Cerebellar nuclear complex (tissue), 1 donor: ENCODE results near the gene GCN1.

ENCODE experiments used
- DNase-seq, 2 experiments: peaks; one replicate each; lab custom pipeline; 2025; lab: John Stamatoyannopoulos, UW

Gene GCN1

DNA sequence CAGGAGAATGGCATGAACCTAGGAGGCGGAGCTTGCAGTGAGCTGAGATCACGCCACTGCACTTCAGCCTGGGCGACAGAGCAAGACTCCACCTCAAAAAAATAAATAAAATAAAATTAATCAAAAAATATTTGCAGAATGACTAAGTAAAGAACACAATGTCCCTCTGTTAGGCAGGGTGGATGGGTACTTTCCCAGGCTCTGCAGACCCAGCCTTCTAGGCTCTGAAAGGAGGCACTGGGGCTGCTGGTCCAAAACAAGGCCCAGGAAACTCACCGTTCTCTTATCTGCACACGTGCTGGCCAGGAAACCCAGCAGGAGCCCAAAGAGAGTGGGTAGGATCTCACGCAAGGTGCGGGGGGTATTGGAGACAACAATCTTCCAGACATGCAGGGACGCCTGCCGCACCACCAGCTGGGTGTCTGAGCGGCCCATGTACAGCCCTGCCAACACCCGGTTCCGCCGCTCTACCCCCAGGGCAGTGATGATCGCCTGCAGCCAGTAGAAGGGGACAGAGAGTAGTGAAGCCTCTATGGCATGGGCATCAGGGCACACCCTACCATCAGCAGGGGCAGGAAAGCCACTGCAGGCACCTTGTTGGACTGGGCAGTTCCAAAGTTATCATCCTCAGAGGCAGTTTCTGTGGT is 52.2 kb downstream of the GCN1 start:
- no peak for DNase-seq

- DNase-seq, result peak; percentile 4 to 30
These were observed 53.2 kb downstream of the GCN1 start for GRCh38 chr12:120141336-120141735.

DNA sequence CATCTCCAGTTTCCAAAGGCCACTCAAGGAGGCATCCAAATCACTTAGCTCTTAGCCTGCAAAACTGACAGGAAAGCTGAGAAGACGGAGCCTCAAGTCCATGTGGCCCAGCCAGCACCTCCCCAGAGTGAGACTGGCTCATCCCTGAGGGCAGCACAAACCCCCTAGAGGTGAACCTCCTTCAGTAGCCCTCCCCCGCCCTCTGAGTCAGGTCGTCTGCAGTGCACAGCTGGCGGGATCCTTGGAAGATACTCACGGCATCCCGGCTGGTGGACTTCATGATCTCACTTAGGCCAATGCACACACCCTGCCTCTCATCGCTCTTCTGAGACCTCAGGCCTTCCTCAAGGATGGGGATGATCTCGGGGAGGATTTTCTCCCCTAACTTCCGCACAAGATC is 53.9 kb downstream of the GCN1 start:
- no peak for DNase-seq

DNA sequence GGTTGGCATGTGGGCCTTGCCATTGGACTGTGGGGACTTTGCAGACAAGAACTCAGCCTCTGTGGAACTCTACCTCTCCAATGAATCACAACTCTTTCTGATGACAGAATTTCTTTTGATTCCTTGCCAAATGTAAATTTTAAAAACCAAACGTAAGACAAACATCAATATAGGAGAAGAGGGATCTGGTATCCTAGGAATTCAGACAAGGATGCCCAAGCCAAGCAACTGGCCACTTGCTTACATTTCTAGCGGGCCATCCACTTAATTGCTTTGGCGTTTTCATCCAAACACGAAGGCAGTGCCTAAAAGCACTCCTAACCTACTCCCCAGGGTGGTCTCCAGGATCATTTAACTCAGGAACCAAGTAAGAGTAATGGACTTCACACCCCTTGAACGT is 54.6 kb downstream of the GCN1 start:
- DNase-seq, result no peak

- no peak for DNase-seq
These were observed 56.1 kb downstream of the GCN1 start for GRCh38 chr12:120138366-120138765.

DNA sequence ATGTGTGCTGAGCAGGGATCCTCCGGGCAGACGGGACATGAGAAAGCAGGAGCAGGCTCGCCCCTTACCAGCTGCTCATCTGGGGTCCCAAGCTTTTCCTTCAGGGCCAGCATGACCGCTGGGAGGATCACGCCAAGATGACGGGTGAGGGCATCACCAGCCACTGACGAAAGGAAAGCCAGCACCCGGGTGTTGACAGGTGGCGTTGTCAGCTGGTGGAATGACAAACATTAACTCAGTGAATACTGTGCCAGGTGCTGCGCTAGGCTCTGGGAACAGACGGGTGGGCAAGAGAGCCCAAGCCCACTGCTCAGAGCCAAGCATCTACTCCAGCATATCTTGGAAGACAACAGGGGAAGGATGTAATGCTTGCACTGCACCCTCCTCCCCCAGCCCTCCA is 56.7 kb downstream of the GCN1 start:
- DNase-seq, result no peak

- DNase-seq, result no peak
These were observed 58.3 kb downstream of the GCN1 start for GRCh38 chr12:120136093-120136770.

DNA sequence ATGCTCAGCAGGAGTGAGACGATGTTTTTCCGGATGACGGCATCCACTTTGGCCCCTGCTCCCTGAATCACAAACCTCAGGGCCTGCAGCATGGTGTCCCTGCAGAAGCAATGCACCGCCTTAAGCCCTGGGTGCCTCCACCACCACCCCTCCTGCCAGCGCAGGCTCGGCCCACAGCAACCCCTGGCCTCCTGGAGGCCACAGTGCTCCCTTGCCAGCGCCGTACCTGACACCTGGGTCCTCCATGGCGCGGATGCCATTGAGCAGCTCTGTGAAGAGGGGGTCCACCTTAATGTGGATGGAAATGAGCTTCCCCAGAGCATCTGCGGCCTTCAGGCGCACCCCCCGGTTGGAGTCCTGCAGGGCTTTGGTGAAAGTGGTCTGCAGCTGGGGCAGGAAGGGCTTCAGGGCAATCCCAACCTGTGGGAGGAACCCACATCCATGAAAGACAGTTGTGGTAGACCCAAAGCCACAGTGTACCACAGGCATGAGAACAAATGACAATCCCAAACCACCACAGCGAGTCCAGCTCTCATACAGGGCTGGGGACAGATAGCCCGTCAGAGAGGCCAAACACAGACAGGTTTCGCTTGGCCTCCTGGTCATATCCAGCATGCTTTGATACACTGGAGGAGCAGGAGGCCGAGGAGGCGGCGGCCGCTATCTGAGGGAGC is 60.1 kb downstream of the GCN1 start:
- DNase-seq, result no peak

DNA sequence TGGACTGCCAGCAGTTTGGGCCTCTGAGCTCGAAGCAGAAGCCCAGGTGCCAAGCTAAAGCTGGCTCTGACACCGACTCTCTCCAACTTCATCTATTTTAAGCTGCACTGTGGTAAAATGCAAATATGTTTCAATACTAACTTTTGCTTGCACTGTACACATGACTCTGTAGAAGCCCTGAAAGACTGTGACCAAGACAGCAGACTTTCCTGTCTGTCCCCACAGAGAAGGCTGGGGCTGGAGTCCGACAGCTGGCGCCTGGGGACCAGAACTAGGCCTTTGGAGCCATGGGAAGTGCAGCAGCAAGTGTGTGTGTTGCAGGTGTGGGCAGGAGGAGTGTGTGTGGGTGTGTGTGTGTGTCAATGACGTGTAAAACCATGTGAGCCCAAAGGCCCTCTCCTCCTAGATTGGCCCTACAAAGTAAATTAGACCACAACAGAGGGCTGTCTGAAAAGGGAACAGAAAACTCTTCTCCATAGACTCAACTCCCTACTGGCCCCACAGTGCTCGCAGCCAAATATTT is 61.6 kb downstream of the GCN1 start:
- DNase-seq, result no peak

DNA sequence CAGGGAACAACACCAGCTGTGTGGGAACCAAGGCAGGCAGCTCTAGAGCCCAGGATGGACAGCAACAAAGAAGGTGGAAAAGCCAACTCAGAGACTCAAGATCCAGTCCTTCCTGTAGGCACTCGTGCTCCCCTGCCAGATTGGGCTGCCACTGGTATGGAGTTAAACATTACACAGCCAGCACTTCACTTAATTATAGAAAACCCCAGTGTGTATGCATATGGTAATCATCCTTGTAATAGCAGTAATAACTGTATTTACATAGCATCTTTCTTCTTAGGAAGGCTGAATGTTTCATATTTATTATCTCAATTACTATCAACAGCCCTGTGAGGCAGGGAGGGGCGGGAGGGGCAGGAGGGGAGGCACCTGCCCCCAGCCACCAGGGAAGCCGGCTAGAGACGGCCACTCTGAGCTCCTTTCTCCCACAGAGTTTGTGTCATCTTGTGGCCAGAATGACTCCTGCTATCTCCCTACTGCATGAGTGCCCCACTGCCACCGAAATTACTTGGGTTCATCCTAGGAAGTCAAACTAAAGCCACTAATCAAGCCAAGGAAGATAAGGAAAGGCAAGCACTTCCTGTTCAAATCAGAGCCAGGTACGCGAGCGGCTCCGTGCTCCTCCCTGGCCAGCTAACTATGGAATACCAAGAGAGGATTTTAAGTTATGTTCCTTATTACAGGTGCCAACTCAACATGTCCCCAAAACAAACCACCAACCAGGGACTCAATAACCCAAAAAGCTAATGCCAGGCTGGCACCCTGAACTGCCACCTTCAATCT is 62.3 kb downstream of the GCN1 start:
- no peak for DNase-seq

- no peak for DNase-seq
These were observed 63.4 kb downstream of the GCN1 start for GRCh38 chr12:120131116-120131515.

- DNase-seq, result no peak
These were observed 64.5 kb downstream of the GCN1 start for GRCh38 chr12:120130011-120130410.

- no peak for DNase-seq
These were observed 67.9 kb downstream of the GCN1 start for GRCh38 chr12:120126635-120127005.

DNA sequence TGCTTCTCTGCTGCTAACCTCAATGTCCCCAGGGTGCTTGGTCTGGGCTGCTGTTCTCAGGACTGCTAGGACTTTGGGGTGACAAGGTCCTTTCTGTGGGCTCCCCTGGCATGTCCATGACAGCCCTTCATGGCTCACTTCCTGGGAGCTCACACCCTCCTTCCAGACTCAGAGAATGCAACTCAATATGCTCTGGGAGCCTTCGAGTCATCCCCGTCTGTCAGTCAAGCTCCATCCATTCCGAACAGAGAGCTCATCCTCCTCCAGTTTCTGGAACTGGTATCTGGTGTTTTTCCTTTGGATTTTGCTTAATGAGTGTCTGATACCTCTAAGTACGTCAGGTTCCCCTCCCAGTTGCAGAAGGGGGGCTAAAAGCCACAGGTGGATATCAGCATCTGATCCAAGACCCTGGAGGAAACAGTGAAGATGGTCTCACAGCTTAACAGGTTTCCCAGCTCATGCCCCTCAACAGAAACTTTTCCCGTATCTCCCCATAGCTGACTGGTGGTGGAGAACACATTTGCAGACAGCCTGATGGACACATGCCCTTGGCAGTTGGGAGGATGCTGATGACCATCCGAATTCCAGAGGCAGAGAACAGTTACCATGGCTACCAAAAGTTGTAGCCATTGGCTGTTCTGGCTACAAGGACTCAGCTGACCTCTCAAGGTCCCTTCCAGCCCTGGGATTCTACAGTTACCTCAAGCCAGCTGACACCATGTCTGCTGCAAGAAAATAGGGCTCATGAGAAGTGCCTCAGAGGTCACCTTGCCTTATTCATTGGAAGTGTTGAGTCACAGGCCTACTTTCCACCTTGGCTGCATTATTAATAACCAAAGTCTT is 68.5 kb downstream of the GCN1 start:
- DNase-seq, result no peak

- no peak for DNase-seq
These were observed 69.5 kb downstream of the GCN1 start for GRCh38 chr12:120125029-120125428.

DNA sequence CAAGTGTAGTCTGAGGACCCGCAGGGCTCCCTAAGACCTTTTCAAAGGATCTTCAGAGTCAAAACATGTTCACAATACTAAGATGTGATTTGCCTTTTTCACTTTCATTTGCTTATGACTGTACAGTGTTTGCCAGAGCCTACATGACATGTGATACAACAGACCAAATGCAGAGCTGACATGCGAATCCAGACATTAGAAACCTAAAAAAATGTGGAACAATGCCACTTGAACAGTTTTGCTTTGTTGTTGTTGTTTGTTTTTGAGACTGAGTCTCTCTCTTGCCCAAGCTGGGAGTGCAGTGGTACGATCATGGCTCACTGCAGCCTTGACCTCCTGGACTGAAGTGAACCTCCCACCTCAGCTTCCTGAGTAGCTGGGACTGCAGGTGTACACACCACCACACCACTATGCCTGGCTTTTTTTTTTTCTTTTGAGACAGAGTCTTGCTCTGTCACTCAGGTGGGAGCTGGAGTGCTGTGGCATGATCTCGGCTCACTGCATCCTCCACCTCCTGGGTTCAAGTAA is 72.7 kb downstream of the GCN1 start:
- DNase-seq, result no peak

- DNase-seq, result no peak
These were observed 73.2 kb downstream of the GCN1 start for GRCh38 chr12:120121343-120121742.

DNA sequence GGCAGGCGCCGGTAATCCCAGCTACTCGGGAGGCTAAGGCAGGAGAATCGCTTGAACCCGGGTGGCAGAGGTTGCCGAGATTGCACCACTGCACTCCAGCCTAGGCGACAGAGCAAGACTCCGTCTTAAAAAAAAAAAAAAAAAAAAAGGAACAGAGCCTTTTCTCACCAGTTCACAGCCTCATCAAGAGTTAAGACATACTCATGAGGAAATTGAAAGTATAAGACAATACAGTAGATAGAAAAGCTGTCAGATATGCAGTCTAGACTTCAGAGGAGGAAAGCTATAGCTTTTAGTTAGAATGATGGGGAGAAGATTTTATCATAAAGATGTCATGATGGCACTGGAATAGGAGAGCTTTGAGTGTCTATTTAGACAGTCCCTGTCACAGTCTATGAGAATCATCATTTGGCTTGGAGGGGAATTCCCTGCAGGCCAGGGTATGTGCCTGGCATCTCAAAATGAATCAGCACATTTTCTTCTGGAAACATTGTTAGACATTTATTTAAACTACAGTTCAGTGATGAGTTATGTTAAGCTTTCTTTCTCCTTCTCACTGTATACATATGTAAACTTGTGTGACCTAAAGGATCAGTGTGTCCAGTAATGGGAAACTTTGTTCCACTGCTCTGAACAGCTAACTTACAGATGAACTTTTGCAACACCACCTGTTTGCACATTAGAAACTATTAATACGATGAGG is 75.1 kb downstream of the GCN1 start:
- no peak for DNase-seq

GRCh38 chr12:120118321-120119061 is 76.0 kb downstream of the GCN1 start:
- no peak for DNase-seq

- DNase-seq, result no peak
These were observed 76.6 kb downstream of the GCN1 start for GRCh38 chr12:120117961-120118320.
